Neuronal stem cell (in vitro differentiated cells): ENCODE results near the gene HAGH.

Experiments
- DNase-seq: peaks from one replicate; pipeline ENCODE4 v3.0.0-alpha.2; 2013; ENCODE audit warnings: low spot score
- H2AFZ ChIP-seq: one replicate; pipeline ENCODE4 v1.6.1; 2013; ENCODE audit warnings: mild to moderate bottlenecking, low read length, inconsistent platforms
- H2AK5ac ChIP-seq: 2 replicates; pipeline ENCODE4 v1.6.1; 2013; ENCODE audit warnings: low read depth, mild to moderate bottlenecking, inconsistent platforms, low read length, moderate library complexity, mixed read lengths
- H2BK120ac ChIP-seq: 2 replicates; pipeline ENCODE4 v1.6.1; 2013; ENCODE audit warnings: low read depth, mild to moderate bottlenecking, inconsistent platforms, low read length, moderate library complexity, mixed read lengths
- H2BK12ac ChIP-seq: one replicate; pipeline ENCODE4 v1.6.1; 2013; ENCODE audit warnings: low read length, inconsistent platforms
- H2BK15ac ChIP-seq: 2 replicates; pipeline ENCODE4 v1.6.1; 2013; ENCODE audit warnings: mild to moderate bottlenecking, low read length, inconsistent platforms, mixed read lengths
- H2BK5ac ChIP-seq: one replicate; pipeline ENCODE4 v1.6.1; 2013; ENCODE audit warnings: inconsistent platforms, mild to moderate bottlenecking, low read length, moderate library complexity
- H3K14ac ChIP-seq: one replicate; pipeline ENCODE4 v1.6.1; 2013; ENCODE audit warnings: low read length, inconsistent platforms
- H3K18ac ChIP-seq: 2 replicates; pipeline ENCODE4 v1.6.1; 2013; ENCODE audit warnings: low read length, inconsistent platforms
- H3K23ac ChIP-seq: 2 replicates; pipeline ENCODE4 v1.6.1; 2013; ENCODE audit warnings: low read depth, mild to moderate bottlenecking, mixed read lengths, low read length, inconsistent platforms; ENCODE audit not compliant: poor library complexity
- H3K27ac ChIP-seq: replicated peaks from 3 replicates; pipeline ENCODE4 v1.5.1; 2013; ENCODE audit warnings: low read length, inconsistent platforms
- H3K27me3 ChIP-seq, 3 experiments: 2 replicates each; pipeline ENCODE4 v1.6.1; 2013; ENCODE audit warnings: low read length in 3 of 3, mild to moderate bottlenecking in 2 of 3, inconsistent platforms in 1 of 3, low read depth in 1 of 3, mixed read lengths in 1 of 3, moderate library complexity in 1 of 3; ENCODE audit not compliant: control insufficient read depth in 3 of 3, insufficient read depth in 3 of 3
- H3K36me3 ChIP-seq, 2 donors: replicated peaks in 1 of 2; 2 replicates each; pipeline ENCODE4 v1.6.1; 2013; ENCODE audit warnings: low read length in 2 of 2; ENCODE audit not compliant: control insufficient read depth in 2 of 2, insufficient read depth in 2 of 2
- H3K4ac ChIP-seq: 2 replicates; pipeline ENCODE4 v1.6.1; 2013; ENCODE audit warnings: inconsistent platforms, mild to moderate bottlenecking, low read length, moderate library complexity
- H3K4me1 ChIP-seq, 2 donors: 1 replicate in 1 of 2; 2 replicates in 1 of 2; pipeline ENCODE4 v1.6.1; 2013; ENCODE audit warnings: low read length in 2 of 2, low read depth in 1 of 2; ENCODE audit not compliant: control insufficient read depth in 2 of 2, insufficient read depth in 1 of 2
- H3K4me2 ChIP-seq: one replicate; pipeline ENCODE4 v1.6.1; 2013; ENCODE audit warnings: mild to moderate bottlenecking, low read length, inconsistent platforms; ENCODE audit not compliant: insufficient read depth, poor library complexity, severe bottlenecking
- H3K4me3 ChIP-seq, 2 donors: 2 replicates each; pipeline ENCODE4 v1.5.1; 2013; ENCODE audit warnings: low read length in 2 of 2, mild to moderate bottlenecking in 2 of 2, inconsistent platforms in 1 of 2, moderate library complexity in 1 of 2
- H3K79me1 ChIP-seq: one replicate; pipeline ENCODE4 v1.6.1; 2013; ENCODE audit warnings: low read depth, mild to moderate bottlenecking, inconsistent platforms, low read length, moderate library complexity
- H3K9ac ChIP-seq: one replicate; pipeline ENCODE4 v1.6.1; 2013; ENCODE audit warnings: mild to moderate bottlenecking, low read depth, low read length, inconsistent platforms; ENCODE audit not compliant: poor library complexity
- H3K9me3 ChIP-seq, 2 donors: replicated peaks in 1 of 2; 2 replicates each; pipeline versions ENCODE3 to v1.6.1; 2013; ENCODE audit warnings: low read length in 2 of 2, mild to moderate bottlenecking in 2 of 2, inconsistent platforms in 1 of 2, low read depth in 1 of 2, mixed read lengths in 1 of 2, moderate library complexity in 1 of 2; ENCODE audit not compliant: control insufficient read depth in 2 of 2, insufficient read depth in 1 of 2
- H4K8ac ChIP-seq: one replicate; pipeline ENCODE4 v1.6.1; 2013; ENCODE audit warnings: low read depth, mild to moderate bottlenecking, inconsistent platforms, low read length, moderate library complexity
- H4K91ac ChIP-seq: one replicate; pipeline ENCODE4 v1.6.1; 2013; ENCODE audit warnings: low read length, low read depth, mild to moderate bottlenecking, inconsistent platforms; ENCODE audit not compliant: poor library complexity
- WGBS, 2 donors: extraction: QIAGEN DNeasy Blood & Tissue Kit; methylation state at CpG; one replicate each; pipeline ENCODE4 v1.1.7; 2013; ENCODE audit warnings: missing lambda C conversion rate in 2 of 2, mixed read lengths in 1 of 2; ENCODE audit not compliant: insufficient read length in 2 of 2, insufficient replicate concordance in 1 of 2; ENCODE audit errors: extremely low coverage in 2 of 2; 5-methylcytosine and 5-hydroxymethylcytosine counted together

HAGH gene

GRCh38 chr16:1782408-1783264 lies 44.0 kb downstream of the HAGH start, which contains the start of the genes NUBP2 and SPSB3:
Gene NUBP2 (plus strand): TSS chr16:1782960. CDS start chr16:1783021, 61 bp downstream.
Gene SPSB3 (minus strand): TSS chr16:1782571. CDS start chr16:1781483, 1,088 bp downstream.
- WGBS, 2 donors: no CpG with 5 or more reads among the region's 102 CpGs
- H3K9ac ChIP-seq: peak within 1 kb of the TSS; percentile 88
- no peak within 1 kb of the TSS for H3K27ac ChIP-seq
- peak within 1 kb of the TSS; percentile 17 for H3K4ac ChIP-seq
- peak within 1 kb of the TSS; percentile 79 for H2AFZ ChIP-seq
- peaks cover 30 to 68% of the 10 kb centered on the region in 2 donors for H3K36me3 ChIP-seq
- no peaks in the 10 kb centered on the region for H3K9me3 ChIP-seq
- H4K8ac ChIP-seq: no peak within 1 kb of the TSS
- DNase-seq: peak; percentile 100
- no peak within 1 kb of the TSS for H2BK120ac ChIP-seq
- no peak within 1 kb of the TSS for H4K91ac ChIP-seq
- peak within 1 kb of the TSS; percentile 63 for H2AK5ac ChIP-seq
- H2BK15ac ChIP-seq: peak within 1 kb of the TSS; percentile 19
- peak within 1 kb of the TSS; percentile 95 for H3K4me2 ChIP-seq
- H3K18ac ChIP-seq: peak within 1 kb of the TSS; percentile 77
- H3K27me3 ChIP-seq: no peaks in the 10 kb centered on the region
- no peak within 1 kb of the TSS for H2BK12ac ChIP-seq
- peak within 1 kb of the TSS; percentile 80 for H3K23ac ChIP-seq
- H3K79me1 ChIP-seq: peaks cover 47% of the 10 kb centered on the region
- peak within 1 kb of the TSS; percentile 59 for H2BK5ac ChIP-seq
- H3K4me1 ChIP-seq: peaks cover 7% of the 10 kb centered on the region in 2 donors
- H3K14ac ChIP-seq: peak within 1 kb of the TSS; percentile 21
- peak within 1 kb of the TSS; percentile 95 to 97 for H3K4me3 ChIP-seq

GRCh38 chr16:1781758-1782407 lies 44.7 kb downstream of the HAGH start:
- H3K9me3 ChIP-seq: no peaks in the 10 kb centered on the region
- peak overlapping the region; percentile 71 for H3K18ac ChIP-seq
- peaks cover 41% of the 10 kb centered on the region for H3K79me1 ChIP-seq
- H2BK120ac ChIP-seq: no peak overlapping the region
- H3K4ac ChIP-seq: no peak overlapping the region
- no peak overlapping the region for H2BK5ac ChIP-seq
- H3K27me3 ChIP-seq: no peaks in the 10 kb centered on the region
- peak overlapping the region; percentile 95 to 97 for H3K4me3 ChIP-seq
- DNase-seq: peak; percentile 14
- no peak overlapping the region for H4K91ac ChIP-seq
- H2BK12ac ChIP-seq: no peak overlapping the region
- WGBS, 2 donors: no CpG with 5 or more reads among the region's 70 CpGs
- H3K27ac ChIP-seq: no peak overlapping the region
- peaks cover 31 to 68% of the 10 kb centered on the region in 2 donors for H3K36me3 ChIP-seq
- H2AK5ac ChIP-seq: peak overlapping the region; percentile 63
- H2AFZ ChIP-seq: peak overlapping the region; percentile 79
- peak overlapping the region; percentile 78 for H3K9ac ChIP-seq
- peak overlapping the region; percentile 80 for H3K23ac ChIP-seq
- H3K4me2 ChIP-seq: peak overlapping the region; percentile 95
- no peak overlapping the region for H3K14ac ChIP-seq
- H3K4me1 ChIP-seq: peaks cover 7% of the 10 kb centered on the region in 2 donors
- H4K8ac ChIP-seq: no peak overlapping the region
- H2BK15ac ChIP-seq: no peak overlapping the region

DNA sequence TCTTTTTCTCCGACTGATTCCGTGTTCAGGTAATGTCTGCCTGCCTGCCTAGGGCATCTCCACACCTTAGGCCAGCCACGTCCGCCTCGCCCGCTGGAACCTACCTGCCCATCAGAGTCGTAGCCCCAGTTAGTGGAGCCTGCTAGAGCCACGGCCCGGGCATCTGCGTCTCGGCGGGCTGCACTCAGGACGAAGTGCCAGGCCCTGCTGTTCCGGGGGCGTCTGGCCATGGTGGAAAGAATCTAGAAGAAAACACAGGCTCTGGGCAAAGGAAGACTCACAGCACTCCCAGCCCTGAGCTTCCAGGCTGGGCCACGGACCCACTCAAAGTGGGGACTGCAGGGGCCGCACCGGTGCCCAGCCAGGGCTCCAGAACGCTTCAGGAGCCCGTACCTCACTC lies 45.4 kb downstream of the HAGH start:
- peak overlapping the region; percentile 63 for H2AK5ac ChIP-seq
- no peak overlapping the region for H3K27ac ChIP-seq
- H3K27me3 ChIP-seq: no peaks in the 10 kb centered on the region
- peaks cover 33 to 68% of the 10 kb centered on the region in 2 donors for H3K36me3 ChIP-seq
- no peak overlapping the region for H4K91ac ChIP-seq
- H3K4me3 ChIP-seq: peak overlapping the region; percentile 95 to 97
- H3K4me2 ChIP-seq: peak overlapping the region; percentile 95
- peaks cover 7% of the 10 kb centered on the region in 2 donors for H3K4me1 ChIP-seq
- H3K9me3 ChIP-seq: no peaks in the 10 kb centered on the region
- H4K8ac ChIP-seq: no peak overlapping the region
- WGBS, 2 donors: no CpG with 5 or more reads among the region's 20 CpGs
- H2BK15ac ChIP-seq: no peak overlapping the region
- no peak overlapping the region for H3K9ac ChIP-seq
- no peak overlapping the region for H2AFZ ChIP-seq
- H3K4ac ChIP-seq: no peak overlapping the region
- H2BK5ac ChIP-seq: no peak overlapping the region
- H2BK120ac ChIP-seq: no peak overlapping the region
- no peak overlapping the region for H3K14ac ChIP-seq
- peaks cover 38% of the 10 kb centered on the region for H3K79me1 ChIP-seq
- H2BK12ac ChIP-seq: no peak overlapping the region
- peak overlapping the region; percentile 80 for H3K23ac ChIP-seq
- DNase-seq: no peak
- H3K18ac ChIP-seq: no peak overlapping the region

- Histone ChIP-seq H2BK5ac (no peak overlapping the region), H3K9me3 (no peaks in the 10 kb centered on the region), H2BK15ac (no peak overlapping the region), H4K91ac (no peak overlapping the region), H2BK120ac (no peak overlapping the region), H3K18ac (no peak overlapping the region), H3K27me3 (no peaks in the 10 kb centered on the region), H3K4ac (no peak overlapping the region), H3K79me1 (peaks cover 33% of the 10 kb centered on the region), H3K4me2 (no peak overlapping the region), H2AK5ac (no peak overlapping the region), H3K4me1 (peaks cover 7% of the 10 kb centered on the region in 2 donors), H3K4me3 (peak overlapping the region in 1 of 2 donors; percentile 97), H3K36me3 (peaks cover 33 to 68% of the 10 kb centered on the region in 2 donors), H3K14ac (no peak overlapping the region), H2BK12ac (no peak overlapping the region), H4K8ac (no peak overlapping the region), H3K27ac (no peak overlapping the region), H2AFZ (no peak overlapping the region), H3K9ac (no peak overlapping the region), H3K23ac (peak overlapping the region; percentile 80)
- no peak for DNase-seq
- no CpG with 5 or more reads among the region's 6 CpGs for WGBS, 2 donors
These were observed 46.0 kb downstream of the HAGH start for GRCh38 chr16:1780677-1781072.
